Transverse colon (tissue), 3 donors: Measurements from ENCODE around the gene DOCK1.

ENCODE experiments used
- EP300 ChIP-seq: sonication (generic); formaldehyde crosslinking; IDR thresholded peaks from one replicate; pipeline ENCODE4 v1.6.1; 2017; ENCODE audit warnings: antibody characterized with exemption, low read depth
- POLR2A ChIP-seq: fragments of 450-650 bp; IDR thresholded peaks from one replicate; pipeline ENCODE4 v1.6.1; 2016; ENCODE audit warnings: antibody characterized with exemption, mild to moderate bottlenecking, moderate library complexity
- TF ChIP-seq, protein P1 (sequence below), 5 experiments: fragments of 200-600 bp in 3 of 5; fragments of 450-650 bp in 2 of 5; sonication (generic) in 3 of 5; IDR thresholded peaks; 1 replicate in 2 of 5; 2 replicates in 3 of 5; pipeline ENCODE4 v1.5.1; 2016 to 2017; ENCODE audit warnings: antibody characterized with exemption in 5 of 5, inconsistent platforms in 3 of 5, mild to moderate bottlenecking in 2 of 5, moderate library complexity in 1 of 5

DNA sequence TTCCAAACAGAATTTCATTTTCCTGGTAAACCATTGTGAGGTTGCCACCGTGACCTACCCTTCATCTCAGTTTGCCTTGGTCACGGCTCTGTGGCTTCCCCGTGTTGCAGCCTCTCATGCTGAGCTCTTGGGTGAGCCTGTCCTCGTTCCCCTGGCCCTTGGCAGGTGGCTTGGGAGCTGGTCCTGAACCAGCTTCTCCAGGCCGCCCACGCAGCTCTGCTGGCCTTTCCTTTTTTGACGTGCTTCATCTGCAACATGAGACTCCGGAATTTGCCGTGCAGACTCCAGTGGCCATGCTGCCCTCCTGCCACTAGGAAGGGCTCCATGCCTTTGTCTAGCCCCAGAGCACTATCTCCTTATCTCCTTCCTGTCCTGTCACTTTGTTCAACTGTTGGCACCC, 550.9 kb downstream of the DOCK1 start:
- TF ChIP-seq EP300 (no peak), POLR2A (no peak)
- TF ChIP-seq, protein P1, sequence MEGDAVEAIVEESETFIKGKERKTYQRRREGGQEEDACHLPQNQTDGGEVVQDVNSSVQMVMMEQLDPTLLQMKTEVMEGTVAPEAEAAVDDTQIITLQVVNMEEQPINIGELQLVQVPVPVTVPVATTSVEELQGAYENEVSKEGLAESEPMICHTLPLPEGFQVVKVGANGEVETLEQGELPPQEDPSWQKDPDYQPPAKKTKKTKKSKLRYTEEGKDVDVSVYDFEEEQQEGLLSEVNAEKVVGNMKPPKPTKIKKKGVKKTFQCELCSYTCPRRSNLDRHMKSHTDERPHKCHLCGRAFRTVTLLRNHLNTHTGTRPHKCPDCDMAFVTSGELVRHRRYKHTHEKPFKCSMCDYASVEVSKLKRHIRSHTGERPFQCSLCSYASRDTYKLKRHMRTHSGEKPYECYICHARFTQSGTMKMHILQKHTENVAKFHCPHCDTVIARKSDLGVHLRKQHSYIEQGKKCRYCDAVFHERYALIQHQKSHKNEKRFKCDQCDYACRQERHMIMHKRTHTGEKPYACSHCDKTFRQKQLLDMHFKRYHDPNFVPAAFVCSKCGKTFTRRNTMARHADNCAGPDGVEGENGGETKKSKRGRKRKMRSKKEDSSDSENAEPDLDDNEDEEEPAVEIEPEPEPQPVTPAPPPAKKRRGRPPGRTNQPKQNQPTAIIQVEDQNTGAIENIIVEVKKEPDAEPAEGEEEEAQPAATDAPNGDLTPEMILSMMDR (IDR thresholded peaks at IDR 0.05) = no peak
